Subcutaneous abdominal adipose tissue (tissue), 5 donors: Measurements from ENCODE around the gene FAM193A.
A peak's percentile ranks its signal among the peaks of the same experiment; 100 is the strongest.
"Not testable (repeated sequence)": the region's sequence is repeated elsewhere in the genome, so short reads cannot be mapped to it uniquely, and the experiment has no call there.

Experiments used
- H3K27ac ChIP-seq: one replicate; pipeline ENCODE4 v1.7.0; 2013; ENCODE audit warnings: low read depth, mild to moderate bottlenecking, inconsistent platforms, low read length, moderate library complexity
- H3K27me3 ChIP-seq, 5 donors: one replicate each; pipeline ENCODE4 v1.7.0; 2013; ENCODE audit warnings: low read length in 5 of 5, inconsistent platforms in 1 of 5; ENCODE audit not compliant: control insufficient read depth in 5 of 5, insufficient read depth in 4 of 5
- H3K36me3 ChIP-seq, 5 donors: one replicate each; pipeline ENCODE4 v1.7.0; 2013; ENCODE audit warnings: low read length in 5 of 5; ENCODE audit not compliant: control insufficient read depth in 5 of 5, insufficient read depth in 5 of 5
- H3K4me1 ChIP-seq, 5 donors: one replicate each; pipeline ENCODE4 v1.7.0; 2013; ENCODE audit warnings: low read length in 5 of 5, mild to moderate bottlenecking in 3 of 5, moderate library complexity in 1 of 5; ENCODE audit not compliant: control insufficient read depth in 5 of 5, insufficient read depth in 5 of 5
- H3K4me3 ChIP-seq, 5 donors: one replicate each; pipeline ENCODE4 v1.7.0; 2013; ENCODE audit warnings: low read length in 5 of 5, low read depth in 1 of 5
- H3K9ac ChIP-seq, 5 donors: one replicate each; pipeline ENCODE4 v1.7.0; 2013; ENCODE audit warnings: low read length in 5 of 5, mild to moderate bottlenecking in 4 of 5, moderate library complexity in 3 of 5
- H3K9me3 ChIP-seq, 5 donors: one replicate each; pipeline ENCODE4 v1.7.0; 2013; ENCODE audit warnings: low read length in 5 of 5; ENCODE audit not compliant: control insufficient read depth in 5 of 5
- donor health status: healthy.
- donor health status: healthy.
- donor health status: healthy.
- donor health status: healthy.
- donor health status: healthy.

FAM193A gene

DNA sequence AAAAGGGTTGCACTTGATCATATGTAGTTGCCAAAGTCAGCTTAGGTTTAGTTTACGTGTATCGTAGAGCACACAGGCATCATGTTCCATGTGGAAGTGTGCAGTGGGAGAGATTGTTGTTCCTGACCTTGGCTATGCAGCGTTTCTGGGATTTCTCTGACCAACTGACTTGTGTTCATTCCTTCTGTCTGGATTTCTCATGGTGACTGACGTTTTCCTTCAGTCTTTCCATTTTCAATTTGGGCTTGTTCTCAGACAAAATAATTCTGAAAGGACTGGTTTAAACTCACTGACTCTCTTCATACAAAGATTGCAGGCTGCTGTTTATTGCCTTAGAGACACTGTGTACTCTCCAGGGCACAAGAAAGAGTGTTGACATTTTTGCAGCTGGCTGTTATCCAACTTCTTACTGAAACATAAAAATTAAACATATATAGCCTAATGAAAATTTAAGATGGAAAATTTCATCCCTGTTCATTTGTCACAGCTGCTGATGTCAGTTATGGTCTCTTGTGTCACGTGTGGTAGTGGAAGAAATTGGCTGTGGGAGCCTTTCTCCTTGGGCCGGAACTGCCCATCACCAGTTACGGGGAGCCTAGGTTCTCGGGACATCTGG lies 124.3 kb downstream of the FAM193A start:
- no peak overlapping the region for H3K27ac ChIP-seq
- H3K9me3 ChIP-seq: no peaks in the 10 kb centered on the region
- no peak overlapping the region for H3K9ac ChIP-seq
- H3K4me1 ChIP-seq: peaks cover 0 to 9% (median 6%) of the 10 kb centered on the region in 5 donors
- H3K36me3 ChIP-seq: peaks cover 11 to 61% (median 51%) of the 10 kb centered on the region in 5 donors
- no peak overlapping the region for H3K4me3 ChIP-seq
- H3K27me3 ChIP-seq: no peaks in the 10 kb centered on the region

DNA sequence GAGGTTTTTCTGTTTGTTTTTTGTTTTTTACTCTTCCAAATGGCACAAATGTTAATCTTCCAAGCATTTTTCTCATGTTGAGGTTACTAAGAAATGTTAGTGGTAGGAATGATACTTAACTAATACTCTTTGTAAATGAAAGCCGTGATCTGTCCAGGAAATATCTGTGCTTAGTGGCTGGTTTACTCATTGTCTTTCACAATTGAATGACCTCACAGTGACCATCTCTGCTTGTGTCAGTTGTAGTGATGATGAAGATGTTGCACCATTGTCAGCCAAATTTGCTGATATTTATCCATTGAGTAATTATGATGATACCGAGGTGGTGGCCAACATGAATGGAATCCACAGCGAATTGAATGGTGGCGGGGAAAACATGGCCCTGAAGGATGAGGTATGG lies 126.2 kb downstream of the FAM193A start:
- peaks cover 10 to 58% (median 49%) of the 10 kb centered on the region in 5 donors for H3K36me3 ChIP-seq

DNA sequence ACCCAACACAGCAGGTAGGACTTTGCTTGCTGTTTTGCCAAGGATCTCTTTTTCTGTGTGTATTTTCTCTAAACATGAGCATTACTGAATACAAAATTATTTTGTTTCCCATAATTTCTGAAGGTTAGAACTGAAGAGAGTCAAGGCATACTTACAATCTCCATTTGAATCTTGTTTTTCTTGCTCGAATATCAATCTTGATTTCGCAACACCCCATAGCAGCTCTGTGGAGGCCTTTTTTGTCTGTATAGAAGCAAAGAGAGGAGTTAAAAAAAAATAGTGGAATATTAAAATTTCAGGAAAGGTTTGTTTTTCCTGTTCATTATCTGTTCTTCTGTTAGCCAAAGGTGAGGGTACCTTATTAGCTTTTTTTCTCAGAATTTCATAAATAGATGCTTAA lies 126.8 kb downstream of the FAM193A start:
- peaks cover 6 to 51% (median 42%) of the 10 kb centered on the region in 5 donors for H3K36me3 ChIP-seq
- no peak overlapping the region for H3K9ac ChIP-seq
- no peaks in the 10 kb centered on the region for H3K9me3 ChIP-seq
- peak overlapping the region; percentile 33 for H3K27ac ChIP-seq
- no peak overlapping the region for H3K4me3 ChIP-seq
- H3K27me3 ChIP-seq: no peaks in the 10 kb centered on the region
- H3K4me1 ChIP-seq: peaks cover 0 to 9% (median 7%) of the 10 kb centered on the region in 5 donors

More for the DNA sequence above, 126.2 kb downstream of the FAM193A start:
- H3K4me1 ChIP-seq: peaks cover 0 to 9% (median 7%) of the 10 kb centered on the region in 5 donors
- H3K4me3 ChIP-seq: no peak overlapping the region
- no peak overlapping the region for H3K9ac ChIP-seq
- no peaks in the 10 kb centered on the region for H3K27me3 ChIP-seq
- no peak overlapping the region for H3K27ac ChIP-seq
- no peaks in the 10 kb centered on the region for H3K9me3 ChIP-seq

DNA sequence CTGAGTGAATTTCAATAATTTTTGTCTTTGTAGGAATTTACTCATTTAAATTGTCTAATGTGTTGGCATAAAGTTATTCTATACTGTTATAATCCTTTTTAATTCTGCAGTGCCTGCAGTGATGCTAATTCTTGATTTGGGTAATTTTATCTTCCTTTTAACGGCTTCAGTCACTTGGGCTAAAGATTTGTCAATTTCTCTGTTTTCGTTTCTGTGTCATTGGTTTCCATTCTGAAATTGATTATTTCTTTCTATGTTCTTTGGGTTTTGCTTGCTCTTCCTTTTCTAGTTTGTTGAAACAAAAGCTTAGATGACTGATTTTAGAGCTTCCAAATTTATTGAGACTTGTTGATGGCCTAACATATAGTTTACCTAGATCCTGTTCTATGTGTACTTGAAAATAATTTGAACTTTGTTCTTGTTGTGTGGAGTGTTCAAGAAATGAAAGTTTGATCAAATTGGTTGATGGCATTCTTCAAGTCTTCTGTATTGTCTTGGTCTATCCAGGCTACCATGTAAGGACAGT lies 130.3 kb downstream of the FAM193A start:
- Histone ChIP-seq H3K27ac (no peak overlapping the region), H3K9ac (no peak overlapping the region), H3K9me3 (no peaks in the 10 kb centered on the region), H3K36me3 (peaks cover 9 to 37% (median 31%) of the 10 kb centered on the region in 5 donors), H3K4me3 (no peak overlapping the region), H3K4me1 (peaks cover 0 to 5% (median 0%) of the 10 kb centered on the region in 5 donors), H3K27me3 (no peaks in the 10 kb centered on the region)

DNA sequence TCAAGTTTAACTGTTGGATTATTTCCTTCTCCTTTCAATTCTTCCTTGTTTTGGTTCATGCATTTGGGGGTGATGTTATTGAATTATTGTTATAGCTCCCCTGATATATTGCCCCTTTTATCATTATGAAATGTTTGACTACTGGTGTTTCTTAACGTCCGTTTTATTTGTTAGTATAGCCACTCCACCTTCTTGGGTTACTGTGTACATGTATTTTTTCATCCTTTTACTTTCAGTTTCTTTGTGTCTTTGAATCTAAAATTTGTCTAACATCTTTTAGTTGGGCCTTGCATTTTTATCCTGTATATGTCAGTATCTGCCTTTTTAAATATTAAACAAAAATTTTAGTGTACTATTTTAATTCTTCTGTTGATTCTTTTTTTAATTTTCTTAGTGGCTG lies 131.0 kb downstream of the FAM193A start:
- Histone ChIP-seq H3K36me3 (peaks cover 13 to 44% (median 37%) of the 10 kb centered on the region in 5 donors), H3K4me3 (no peak overlapping the region), H3K4me1 (peaks cover 0 to 5% (median 0%) of the 10 kb centered on the region in 5 donors), H3K27me3 (no peaks in the 10 kb centered on the region), H3K9ac (no peak overlapping the region), H3K27ac (no peak overlapping the region), H3K9me3 (no peaks in the 10 kb centered on the region)

DNA sequence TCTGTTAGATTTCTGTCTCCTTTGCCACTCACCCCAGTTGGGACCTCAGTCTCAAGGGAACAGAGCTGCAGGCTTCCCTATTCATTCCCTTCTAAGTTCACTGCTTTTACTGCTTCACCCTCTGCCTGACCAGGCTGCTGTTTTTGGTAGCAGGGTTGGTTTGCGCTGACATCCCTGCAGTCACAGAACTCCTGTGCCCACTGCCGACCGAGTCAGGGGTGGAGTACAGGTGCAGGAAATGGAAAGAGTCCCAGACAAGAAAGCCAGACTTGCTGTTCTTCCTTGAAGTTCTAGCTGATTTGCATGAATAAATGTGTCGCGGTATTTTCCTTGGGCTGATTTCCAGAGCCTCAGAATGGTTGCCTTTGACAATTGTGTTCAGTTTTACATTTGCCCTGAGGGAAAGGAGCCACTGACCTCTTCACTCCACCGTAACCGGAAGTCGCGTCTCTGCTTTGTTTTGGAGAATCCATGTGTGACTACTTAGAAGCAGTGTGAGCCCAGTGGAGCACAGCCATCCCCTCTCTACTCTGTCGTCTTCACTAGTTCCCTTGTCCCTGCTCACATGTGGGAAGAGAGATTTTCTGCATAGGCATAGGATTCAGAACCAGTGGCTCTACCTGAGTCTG lies 134.9 kb downstream of the FAM193A start:
- no peaks in the 10 kb centered on the region for H3K9me3 ChIP-seq

DNA sequence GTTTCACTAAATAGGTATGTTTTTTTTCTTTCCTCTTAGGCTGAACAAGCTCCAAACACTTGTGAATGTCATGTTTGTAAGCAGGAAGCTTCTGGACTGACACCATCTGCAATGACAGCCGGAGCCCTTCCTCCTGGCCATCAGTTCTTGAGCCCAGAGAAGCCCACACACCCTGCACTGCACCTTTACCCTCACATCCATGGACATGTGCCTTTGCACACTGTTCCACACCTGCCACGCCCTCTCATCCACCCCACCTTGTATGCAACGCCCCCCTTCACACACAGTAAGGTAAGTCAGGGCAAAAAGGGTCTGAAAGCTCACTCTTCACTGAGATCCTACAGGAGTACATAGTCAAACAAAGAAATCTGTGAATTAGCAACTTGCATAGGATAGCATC lies 135.6 kb downstream of the FAM193A start:
- no peak overlapping the region for H3K9ac ChIP-seq

More for the DNA sequence above, 134.9 kb downstream of the FAM193A start:
- Histone ChIP-seq H3K36me3 (peaks cover 32 to 58% (median 51%) of the 10 kb centered on the region in 5 donors), H3K27ac (no peak overlapping the region), H3K27me3 (no peaks in the 10 kb centered on the region), H3K4me3 (no peak overlapping the region), H3K9ac (no peak overlapping the region), H3K4me1 (peaks cover 0 to 5% (median 0%) of the 10 kb centered on the region in 5 donors)

DNA sequence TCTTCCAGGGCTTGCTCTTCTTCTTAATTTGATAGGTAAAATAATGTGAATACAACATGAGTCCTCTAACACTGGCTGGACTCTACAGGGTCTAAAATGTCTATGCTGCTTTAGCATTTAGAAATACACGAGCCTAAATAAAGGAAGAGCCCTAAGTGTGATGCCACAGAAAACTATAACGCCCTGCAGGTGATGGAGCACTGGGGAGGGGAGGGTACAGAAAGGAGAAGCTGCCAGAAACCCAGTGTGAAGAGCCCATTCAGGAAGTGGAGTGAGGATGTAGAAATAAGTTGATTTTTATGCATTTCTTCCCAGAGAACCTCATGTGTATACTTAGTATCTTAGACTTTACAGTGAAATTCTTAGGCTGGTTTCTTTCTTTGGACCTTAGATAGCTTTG lies 136.3 kb downstream of the FAM193A start:
- H3K36me3 ChIP-seq: peaks cover 35 to 58% (median 51%) of the 10 kb centered on the region in 5 donors
- no peak overlapping the region for H3K27ac ChIP-seq

More for the DNA sequence above, 135.6 kb downstream of the FAM193A start:
- Histone ChIP-seq H3K4me1 (peaks cover 0 to 5% (median 0%) of the 10 kb centered on the region in 5 donors), H3K27me3 (no peaks in the 10 kb centered on the region), H3K4me3 (no peak overlapping the region), H3K9me3 (no peaks in the 10 kb centered on the region), H3K27ac (no peak overlapping the region), H3K36me3 (peaks cover 34 to 58% (median 51%) of the 10 kb centered on the region in 5 donors)

DNA sequence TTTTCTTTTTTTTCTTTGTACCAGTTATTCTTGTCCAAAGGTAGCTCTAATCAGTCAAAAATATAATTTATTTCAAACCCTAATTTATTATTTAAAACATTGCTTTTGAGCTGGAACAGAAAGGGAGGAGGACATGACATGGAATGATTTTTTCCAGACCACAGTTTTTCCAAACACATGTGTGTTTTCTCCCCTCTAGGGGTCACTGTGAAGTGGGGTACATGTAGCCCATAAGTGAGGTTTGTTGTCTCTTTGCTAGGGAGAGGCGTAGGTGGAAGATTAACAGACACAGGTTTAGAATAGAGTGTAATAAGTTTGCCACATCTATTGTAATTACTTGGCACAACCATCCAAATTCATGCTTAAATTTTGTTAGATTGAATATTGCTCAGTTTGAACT lies 136.7 kb downstream of the FAM193A start:
- Histone ChIP-seq H3K9me3 (no peaks in the 10 kb centered on the region), H3K36me3 (peaks cover 35 to 58% (median 51%) of the 10 kb centered on the region in 5 donors), H3K9ac (no peak overlapping the region), H3K4me1 (peaks cover 0 to 5% (median 0%) of the 10 kb centered on the region in 5 donors), H3K27ac (no peak overlapping the region), H3K27me3 (no peaks in the 10 kb centered on the region), H3K4me3 (no peak overlapping the region)

More for the DNA sequence above, 136.3 kb downstream of the FAM193A start:
- no peaks in the 10 kb centered on the region for H3K27me3 ChIP-seq
- no peaks in the 10 kb centered on the region for H3K9me3 ChIP-seq
- H3K9ac ChIP-seq: no peak overlapping the region
- H3K4me1 ChIP-seq: peaks cover 0 to 5% (median 0%) of the 10 kb centered on the region in 5 donors
- no peak overlapping the region for H3K4me3 ChIP-seq

DNA sequence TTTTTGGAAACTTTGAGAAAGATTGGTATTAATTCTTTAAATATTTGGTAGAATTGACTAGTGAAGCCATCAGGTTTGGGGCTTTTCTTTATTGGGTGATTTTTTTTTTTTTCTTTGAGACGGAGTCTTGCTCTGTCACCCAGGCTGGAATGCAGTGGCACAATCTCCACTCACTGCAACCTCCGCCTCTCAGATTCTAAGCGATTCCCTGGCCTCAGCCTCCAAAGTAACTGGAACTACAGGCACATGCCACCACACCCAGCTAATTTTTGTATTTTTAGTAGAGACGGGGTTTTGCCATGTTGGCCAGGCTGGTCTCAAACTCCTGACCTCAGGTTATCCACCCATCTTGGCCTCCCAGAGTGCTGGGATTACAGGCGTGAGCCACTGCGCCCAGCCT lies 143.3 kb downstream of the FAM193A start:
- H3K27ac ChIP-seq, H3K4me3 ChIP-seq, H3K4me1 ChIP-seq, H3K27me3 ChIP-seq, H3K9me3 ChIP-seq, H3K9ac ChIP-seq: not testable (repeated sequence)
- peaks cover 20 to 35% (median 26%) of the 10 kb centered on the region in 5 donors for H3K36me3 ChIP-seq
